HG03460 (cell line): ENCODE measurements around the gene TENM4.

ENCODE experiments used
- ATAC-seq: cut with Tn5 transposase; IDR thresholded peaks from one replicate; pipeline ENCODE4 v1.9.1; 2021; ENCODE audit not compliant: unreplicated experiment

The TENM4 gene

DNA sequence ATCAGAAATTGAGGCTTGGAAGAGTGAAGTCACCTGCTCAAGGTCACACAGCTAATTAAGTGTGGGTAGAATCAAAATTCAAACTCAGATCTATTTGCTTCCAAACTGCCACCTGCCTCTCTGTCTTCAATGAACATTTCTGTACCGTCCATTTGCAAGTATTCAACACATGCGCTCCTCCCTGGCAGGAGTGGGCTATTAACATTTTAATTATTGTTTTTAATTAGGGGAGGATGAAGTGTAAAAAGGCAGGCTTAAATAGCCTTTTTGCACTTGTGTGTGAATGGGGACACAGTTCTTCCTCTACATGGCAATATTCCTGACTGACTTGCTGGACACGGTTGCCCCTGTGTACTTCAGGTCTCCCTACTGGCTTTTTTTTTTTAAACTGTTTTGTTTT is 751.7 kb downstream of the TENM4 start:
- ATAC-seq: no peak

DNA sequence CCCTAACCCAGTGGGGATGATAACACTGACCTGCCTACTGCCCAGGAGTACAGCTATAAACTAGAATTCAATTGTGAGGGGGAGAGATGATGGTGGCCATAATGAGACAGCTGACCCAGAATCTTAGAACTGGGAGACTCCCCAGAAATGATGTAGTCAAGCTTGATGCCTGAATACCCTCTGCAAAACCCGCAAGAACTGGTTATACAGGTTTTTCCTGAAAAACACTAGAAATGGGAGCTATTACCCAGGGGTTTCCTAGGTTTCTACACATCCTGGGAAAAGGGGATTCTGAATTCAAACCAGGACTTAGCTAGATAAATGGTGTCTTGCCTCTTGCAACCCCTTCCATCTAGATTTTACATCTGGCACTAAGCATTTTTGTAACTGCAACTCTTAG is 752.4 kb downstream of the TENM4 start:
- ATAC-seq: no peak

DNA sequence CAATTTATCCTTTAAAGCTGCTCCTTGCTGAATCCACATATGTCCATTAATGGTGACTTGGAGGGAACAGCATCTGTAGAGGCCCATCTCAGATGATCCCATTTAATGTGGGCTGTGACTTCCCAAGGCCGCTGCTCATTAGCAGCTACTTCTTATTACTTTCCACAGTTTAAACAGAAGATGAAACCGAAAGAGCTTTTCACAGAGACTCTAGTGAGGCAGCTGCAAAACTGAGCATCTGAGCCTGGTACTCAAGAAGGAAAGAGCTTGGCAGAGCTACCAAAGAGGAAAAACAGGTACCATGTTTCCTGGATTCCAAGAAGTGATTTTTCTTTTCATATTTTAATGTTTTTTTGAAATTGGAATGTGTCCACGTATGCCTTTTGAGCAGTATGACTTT is 755.7 kb downstream of the TENM4 start:
- ATAC-seq: no peak

DNA sequence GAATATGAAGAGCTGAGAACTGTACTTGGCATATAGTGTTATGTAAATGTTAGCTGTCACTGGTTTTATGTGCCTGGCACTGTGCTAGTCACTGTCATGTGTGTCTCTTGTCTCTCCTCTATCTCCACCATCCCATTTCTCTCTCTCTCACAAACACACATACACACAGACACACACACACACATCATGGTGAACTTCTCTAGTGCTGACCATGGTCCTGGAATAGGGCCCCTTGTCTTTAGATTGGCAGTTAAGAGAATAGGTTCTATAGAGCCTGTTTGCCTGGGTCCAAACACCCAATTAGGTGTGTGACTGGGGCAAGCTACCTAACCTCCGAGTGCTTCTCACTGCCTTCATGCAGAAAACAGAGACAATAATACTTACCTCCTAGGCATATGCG is 756.5 kb downstream of the TENM4 start:
- no peak for ATAC-seq

DNA sequence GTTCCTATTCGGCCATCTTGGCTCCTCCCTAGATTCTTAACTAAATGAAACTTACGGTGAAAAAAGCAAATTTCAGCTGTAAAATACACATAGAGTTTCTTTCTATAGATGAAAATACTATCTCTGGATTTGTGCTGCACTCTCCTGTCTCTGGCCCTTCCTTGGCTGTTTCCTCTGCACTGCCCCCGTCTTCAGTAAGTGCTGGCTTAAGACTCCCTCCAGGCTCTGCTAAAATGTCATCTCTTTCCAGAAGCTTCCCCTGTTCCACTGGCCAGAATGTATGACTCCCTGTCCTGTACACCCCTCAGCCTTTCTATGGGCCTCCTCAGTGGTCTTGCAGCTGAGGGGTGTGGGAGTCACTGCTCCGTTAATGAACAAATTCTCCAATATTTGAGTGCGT is 757.1 kb downstream of the TENM4 start:
- no peak for ATAC-seq

DNA sequence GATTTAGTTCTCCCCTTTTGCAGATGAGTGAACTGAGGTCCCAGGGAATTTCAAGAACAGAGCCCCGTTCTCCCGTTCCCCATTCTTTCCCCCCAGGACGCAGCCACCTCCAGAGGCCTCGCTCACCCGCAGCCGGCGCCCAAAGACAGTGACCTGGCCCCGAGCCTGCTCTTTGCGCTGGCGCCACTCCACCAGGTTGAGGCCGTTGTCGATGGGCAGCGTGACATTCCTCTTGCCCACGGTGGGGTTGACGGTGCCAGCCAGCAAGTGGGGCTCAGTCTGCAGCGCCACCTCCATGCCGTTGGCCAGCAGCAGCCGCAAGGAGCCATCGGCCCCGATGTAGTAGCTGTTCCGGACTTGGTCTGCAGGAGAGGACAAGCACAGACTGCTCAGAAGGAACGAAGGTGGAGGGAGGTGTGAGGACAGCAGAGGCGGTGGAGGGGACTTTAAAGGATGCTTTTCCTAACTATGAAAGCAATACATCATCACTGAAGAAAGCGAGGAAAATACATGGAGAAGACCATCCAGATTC is 764.7 kb downstream of the TENM4 start:
- no peak for ATAC-seq

DNA sequence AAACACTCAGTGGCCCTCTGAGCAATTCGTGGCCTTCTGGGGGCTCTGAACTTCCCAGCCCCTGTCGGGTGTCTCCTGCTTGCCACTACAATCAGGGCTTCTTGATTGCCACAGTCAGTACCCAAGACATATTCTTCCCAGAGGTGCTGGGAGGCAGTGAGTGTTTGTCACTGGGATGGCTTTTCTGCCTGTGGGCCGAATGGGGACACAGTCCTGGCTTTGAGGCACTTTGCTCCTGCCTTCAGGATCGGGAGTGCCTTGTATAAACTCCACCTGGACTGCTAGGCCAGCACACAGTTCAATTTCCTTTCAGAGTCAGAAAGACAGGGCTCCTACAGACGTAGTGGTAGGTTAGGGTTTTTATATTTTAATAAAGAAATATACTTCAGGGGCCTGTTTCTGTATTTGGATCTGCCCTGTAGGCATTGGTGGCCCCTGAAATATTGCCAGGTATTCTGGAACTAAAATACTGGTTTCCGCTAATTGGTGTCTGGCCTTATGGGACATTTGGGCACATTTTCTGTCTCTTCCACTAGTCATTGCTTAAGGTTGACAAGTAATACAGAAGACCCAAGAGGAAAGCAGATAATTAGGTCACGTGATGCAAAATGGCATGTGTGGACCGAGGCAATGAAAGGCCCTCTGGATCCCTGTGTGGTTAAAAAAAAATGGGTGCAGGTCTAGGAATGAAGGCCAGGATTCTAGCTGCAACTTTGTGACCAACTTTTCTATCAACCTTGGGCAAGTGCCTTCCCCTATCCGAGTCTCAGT is 767.8 kb downstream of the TENM4 start:
- no peak for ATAC-seq

DNA sequence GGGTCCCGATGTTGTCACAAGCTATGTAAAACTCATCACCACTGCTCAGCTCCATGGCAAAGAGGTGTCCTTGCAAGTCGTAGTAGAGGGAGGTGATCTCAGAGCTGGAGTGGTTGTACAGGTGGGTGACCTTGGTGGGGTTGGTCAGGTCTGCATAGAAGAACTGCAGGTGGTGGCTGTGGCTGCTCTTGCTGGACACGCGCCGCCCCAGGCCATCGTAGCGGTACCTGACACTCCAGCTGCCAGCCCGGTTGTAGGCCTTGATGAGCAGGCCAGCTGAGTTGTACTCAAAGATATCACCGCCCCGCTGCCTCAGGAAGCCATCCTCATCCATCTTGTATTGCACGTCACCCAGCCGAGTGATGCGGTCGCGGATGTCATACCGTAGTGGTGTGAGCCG is 771.6 kb downstream of the TENM4 start:
- no peak for ATAC-seq

DNA sequence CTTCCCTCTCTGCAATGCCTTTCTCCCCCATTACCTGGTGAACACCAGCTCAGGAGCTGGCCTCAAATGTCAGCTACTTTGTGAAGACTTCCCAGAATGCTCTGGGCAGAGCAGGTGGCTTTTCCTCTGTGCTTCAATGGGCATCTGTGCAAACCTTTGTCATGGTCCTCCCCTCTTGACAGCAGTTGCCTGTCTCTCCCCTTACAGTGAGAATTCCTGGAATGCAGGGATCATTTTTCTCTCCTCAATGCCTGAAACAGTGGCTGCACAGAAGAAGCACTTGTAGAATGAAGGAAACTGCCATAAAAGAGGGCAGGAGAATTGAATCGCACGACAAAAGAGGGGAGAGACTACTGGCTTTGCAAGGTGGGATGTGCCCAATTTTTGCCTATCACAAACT is 773.4 kb downstream of the TENM4 start:
- ATAC-seq: no peak

DNA sequence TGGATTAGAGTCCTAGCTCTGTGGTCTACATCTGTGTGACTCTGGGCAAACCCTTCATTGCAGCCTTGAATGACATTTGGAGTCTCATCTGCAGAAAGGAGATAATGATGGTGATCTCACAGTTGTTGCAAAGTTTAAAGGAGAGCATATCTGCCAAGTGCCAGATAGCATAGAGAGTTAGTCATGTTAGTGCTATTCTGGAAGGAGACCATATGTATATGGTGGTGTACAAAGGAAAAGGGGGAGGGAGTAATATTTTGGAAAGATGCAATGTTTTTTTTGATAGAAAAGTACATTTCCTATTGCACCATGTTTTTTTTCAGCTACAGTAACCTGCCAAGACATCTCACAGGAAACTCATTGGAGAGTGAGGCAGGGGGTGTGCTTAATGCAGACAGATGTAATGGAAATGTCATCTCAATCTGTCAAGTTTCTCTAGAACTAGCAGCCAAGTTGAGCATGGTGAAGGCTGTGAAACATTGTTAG is 774.1 kb downstream of the TENM4 start:
- ATAC-seq: no peak

DNA sequence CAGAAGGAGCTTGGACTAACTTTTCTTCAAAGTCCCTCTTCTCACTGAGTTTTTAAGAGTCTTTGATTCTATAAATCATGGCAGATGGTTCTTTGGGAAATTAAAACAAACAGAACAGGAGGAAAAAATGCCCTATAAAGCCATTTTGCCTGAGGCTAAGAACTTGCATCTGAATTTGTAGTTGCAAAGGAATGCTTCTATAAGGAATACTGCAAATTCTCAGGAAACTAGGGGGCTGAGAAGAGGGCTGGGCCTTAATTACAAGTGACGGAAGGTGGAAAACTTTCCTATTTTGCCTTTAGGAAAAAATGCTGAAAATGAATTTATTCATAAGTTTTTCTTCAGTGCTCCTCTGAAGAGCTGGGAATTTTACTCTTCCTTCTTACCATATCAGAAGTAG is 776.2 kb downstream of the TENM4 start:
- no peak for ATAC-seq

DNA sequence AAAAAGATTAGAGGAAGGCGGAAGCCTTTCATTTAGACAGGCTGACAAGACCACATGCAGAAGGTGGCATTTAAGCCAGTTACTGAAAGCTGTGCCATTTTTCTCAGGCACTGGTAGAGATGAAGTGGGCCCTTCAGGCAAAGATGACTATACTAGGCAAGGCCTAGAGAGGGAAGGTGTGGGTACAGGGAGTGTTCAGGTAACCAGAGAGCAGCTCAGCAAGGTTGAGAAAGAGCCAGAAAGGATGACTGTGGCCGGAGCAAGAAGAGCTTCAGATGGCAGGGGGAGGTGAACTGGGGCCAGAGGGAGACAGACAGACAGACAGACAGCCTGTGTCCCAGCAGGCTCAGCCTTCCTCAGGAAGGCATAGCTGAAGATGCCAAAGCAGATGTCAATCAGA is 778.0 kb downstream of the TENM4 start:
- ATAC-seq: no peak

DNA sequence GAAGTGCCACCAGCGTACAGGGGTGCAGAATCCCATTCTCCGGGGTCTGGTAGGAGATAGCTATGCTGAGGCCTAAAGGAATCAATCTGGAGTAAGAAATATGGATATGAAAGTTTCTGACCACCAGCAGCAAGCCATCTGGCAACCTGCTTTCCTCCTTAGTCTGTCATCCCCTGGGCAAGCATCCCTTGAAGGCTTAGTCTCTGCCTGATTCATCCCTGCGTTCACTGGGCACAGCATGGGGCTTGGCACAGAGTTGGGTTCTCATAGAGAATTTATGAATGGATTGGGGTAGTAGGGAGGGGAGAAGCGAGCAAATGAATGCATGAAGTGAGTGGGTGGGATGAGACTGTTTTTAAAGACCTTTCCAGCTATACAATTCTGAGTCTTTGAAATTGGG is 780.4 kb downstream of the TENM4 start:
- ATAC-seq: no peak

DNA sequence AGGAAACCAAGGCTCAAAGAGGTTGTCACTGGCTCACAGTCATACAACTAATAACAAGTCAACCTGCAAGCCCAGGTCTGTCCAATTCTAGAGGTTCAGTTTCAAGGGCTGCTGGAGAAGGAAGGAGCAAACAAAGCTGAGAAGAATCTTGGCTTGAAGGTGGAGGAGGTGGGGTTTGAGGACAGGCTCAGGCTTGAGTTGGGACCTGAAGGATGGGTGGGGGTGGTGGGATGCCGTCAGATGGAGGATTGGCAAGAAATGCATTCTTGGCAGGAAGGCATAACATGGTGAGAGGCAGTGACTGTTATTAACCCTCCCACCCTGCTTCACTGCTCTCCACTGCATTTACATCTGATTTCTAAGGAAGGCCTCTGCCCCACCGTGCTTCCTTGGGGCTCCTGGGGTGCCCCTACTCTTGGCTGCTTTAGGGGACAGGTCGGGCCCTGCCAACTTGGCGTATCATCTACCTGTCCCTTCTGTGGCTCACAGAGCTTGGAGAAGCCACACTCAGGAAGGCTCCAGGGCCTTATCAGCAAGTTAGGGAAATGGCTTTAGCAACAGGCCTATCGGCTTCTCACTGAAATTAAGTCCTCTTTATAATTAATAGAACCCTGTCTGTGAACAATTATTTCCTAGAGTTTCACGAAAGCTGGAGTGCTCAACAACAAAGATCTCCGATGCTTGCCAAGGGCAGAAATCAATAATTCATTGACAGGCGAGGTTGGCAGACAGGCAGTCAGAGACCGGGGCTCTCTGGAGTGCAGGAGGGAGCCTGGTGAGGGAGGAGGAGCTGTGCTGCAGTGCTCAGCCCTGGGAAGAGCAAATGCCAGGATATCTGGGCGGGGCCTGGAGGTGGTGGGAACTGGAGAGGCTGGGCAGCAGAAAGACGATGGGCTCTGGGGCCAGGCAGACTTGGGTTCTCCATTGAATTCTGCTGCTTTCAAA is 781.2 kb downstream of the TENM4 start:
- ATAC-seq: no peak

DNA sequence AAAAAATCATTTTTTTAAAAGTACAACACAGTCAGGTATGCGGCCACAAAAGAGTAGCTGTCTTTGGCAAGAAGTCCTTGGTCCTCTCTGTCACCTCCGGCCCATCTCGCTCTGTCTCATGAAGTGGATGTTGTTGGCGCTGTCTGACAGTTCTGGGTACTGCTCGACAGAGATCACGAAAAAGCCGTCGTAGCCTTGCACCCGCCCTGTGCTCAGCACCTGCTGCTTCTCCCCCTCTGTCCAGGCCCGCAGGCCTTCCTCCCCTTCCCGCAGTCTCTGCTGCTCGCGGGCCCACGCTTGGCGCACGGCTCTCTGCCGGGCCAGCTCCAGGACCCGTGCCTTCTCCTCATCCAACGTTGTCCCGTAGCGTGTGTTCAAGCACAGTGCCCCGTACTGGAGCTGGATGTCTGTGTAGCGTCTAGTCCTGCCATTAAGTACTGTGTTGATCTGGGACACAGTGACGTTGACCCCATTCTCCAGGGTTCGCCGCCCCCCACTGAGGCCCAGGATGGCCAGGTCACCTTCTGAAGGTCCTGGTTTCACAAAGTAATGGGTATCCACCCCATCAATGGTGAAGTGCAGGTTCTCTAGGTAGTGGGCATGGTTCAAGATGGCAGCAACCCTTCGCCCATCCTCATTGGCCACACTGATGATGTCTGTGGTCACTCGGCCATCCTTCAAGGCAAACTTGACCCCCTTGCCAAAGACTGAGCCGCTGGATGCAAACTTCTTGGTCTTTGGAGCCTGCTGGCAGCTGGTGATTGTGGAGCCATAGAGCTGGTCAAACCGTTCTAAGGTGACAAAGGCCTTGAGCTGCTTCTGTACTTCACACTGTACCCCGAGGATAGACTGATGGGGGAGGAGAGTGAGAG is 782.6 kb downstream of the TENM4 start:
- no peak for ATAC-seq

DNA sequence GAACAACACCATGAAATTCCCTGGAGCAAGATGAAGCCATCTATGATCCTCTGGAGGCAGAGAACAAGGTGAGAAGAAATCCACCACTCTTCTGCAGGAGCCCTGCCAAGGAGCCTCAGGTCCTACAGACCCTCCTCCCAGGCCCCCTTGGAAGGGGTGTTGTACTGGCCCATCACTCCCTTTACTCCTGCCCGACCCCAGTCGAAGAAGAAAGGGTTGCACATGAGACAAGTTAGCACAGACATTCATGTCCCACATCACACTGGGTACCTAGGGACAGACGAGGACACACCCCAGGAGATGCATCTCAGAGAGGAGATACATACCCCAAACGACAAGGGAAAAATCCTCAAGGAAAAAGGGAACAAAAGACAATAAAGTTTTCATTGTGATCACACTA is 783.4 kb downstream of the TENM4 start:
- no peak for ATAC-seq

DNA sequence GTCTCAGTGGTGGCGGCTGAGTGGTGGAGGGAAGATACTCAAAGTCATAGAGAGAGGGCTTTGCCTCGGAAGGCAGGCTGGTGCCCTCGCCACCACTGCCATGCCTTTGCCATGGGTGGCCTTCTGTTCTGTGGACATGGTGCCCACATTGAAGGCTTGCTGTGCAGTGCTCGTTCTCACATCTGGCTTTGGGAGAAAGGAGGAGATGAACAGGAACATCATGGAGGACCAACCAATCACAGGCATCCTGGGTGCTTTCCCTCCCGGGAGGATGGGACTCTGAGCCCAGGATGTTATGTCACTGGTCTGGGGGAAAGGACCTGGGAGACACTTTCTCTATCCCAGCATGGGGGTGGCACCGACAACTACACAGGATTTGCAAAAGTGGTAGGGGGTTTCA is 783.8 kb downstream of the TENM4 start:
- ATAC-seq: no peak

DNA sequence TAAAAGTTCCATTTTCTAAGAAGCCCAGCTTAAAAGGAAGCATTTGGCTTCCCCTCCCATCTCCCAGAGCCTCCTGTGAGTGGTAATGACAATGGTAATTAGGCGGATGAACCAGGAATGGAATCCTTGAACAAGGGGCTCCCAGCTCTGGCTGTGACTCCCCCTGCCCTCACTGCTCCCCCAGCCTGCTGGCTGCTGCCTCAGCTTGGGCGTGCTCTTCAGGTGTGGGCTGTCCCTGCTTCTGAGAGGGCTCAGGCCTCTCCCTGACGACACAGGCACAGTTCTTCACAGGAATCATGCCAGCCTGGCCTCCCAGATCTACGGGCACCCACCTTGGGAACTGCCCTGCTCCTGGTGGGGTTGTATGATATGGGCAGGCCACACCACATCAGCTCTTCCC is 784.5 kb downstream of the TENM4 start:
- no peak for ATAC-seq

DNA sequence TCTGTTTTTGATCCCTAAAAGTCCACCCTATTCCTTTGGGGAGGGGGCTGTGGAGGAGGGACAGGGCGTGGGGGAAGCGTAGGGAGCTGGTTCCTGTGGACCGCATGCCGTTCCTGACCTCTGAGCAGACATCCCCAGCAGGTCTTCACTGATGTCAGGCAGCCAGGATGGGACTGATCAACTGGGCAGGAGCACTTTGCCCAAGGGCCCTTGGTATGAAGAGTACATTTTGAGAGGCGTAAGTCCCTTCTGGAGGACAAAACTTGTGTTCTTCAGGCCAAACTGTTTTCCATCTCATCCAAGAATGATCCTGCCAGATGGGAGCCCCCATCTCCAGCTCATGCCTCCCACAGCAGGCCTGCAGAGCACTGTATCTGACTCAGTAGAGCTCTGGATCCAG is 785.3 kb downstream of the TENM4 start:
- ATAC-seq: no peak

DNA sequence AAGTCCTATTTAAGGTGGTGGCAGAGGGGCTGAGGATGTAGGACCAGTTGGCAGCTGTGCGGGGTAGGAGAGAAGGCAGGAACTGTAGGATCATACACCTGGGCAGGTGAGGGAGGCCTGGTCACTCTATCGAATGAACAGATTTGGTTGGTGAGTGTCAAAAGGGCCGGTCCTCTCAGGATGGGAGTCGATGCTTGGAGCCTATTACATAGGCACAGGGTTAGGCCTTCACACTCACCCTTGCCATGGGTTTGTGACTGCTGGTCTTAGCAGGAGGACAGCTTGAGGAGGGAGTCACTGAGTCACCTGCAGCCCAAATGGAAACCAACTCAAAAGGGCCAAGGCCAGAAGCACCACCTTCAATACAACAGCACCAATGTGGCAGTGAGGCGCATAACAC is 786.0 kb downstream of the TENM4 start:
- no peak for ATAC-seq

DNA sequence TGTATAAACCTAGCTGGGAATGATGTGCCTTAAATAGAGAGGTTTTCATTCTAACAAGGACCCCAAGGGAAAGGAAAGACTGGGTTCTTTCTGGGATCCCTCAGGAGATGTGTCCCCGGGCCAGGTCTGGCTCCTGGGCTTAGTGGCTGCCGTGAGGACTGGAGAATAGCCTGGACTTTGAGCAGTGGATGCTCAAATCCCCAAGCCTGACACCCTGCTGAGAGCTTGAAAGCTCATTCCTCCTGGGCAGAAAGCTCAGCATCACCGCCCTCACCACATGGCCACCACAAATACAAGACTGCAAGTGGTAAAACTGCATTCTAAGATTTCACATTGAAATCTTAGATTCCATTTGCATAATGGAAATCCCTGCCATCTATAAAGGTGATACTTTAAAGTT is 786.8 kb downstream of the TENM4 start:
- ATAC-seq: no peak
